Smooth muscle cell (in vitro differentiated cells): ENCODE measurements around the gene B4GALT3. TPM values are rescaled to one million over a fixed set of nuclear protein-coding genes. Genes with fewer than 3 reads are reported as not detected.

Experiments used
- DNase-seq: peaks from one replicate; lab custom pipeline; 2025; ENCODE audit not compliant: unreplicated experiment; lab: John Stamatoyannopoulos, UW
- H2AFZ ChIP-seq: fragments of 200-600 bp; sonication (generic); 2 replicates; pipeline ENCODE4 v1.6.0; 2016; ENCODE audit warnings: antibody characterized with exemption, low read depth, mild to moderate bottlenecking
- H3F3A ChIP-seq: fragments of 200-600 bp; sonication (generic); 2 replicates; pipeline ENCODE4 v1.6.0; 2017; ENCODE audit warnings: antibody characterized with exemption, low read depth
- H3K27ac ChIP-seq: fragments of 200-600 bp; sonication (generic); 2 replicates; pipeline ENCODE4 v1.5.1; 2016; ENCODE audit warnings: low read depth, mild to moderate bottlenecking
- H3K27me3 ChIP-seq: fragments of 200-600 bp; sonication (generic); 2 replicates; pipeline ENCODE4 v1.6.1; 2016; ENCODE audit warnings: low read depth, mild to moderate bottlenecking
- H3K36me3 ChIP-seq: fragments of 200-600 bp; sonication (generic); 2 replicates; pipeline ENCODE4 v1.5.1; 2016; ENCODE audit warnings: low read depth
- H3K4me1 ChIP-seq: fragments of 200-600 bp; sonication (generic); 2 replicates; pipeline ENCODE4 v1.5.1; 2016; ENCODE audit warnings: low read depth
- H3K4me2 ChIP-seq: fragments of 200-600 bp; sonication (generic); 2 replicates; pipeline ENCODE4 v1.6.0; 2016; ENCODE audit warnings: mild to moderate bottlenecking
- H3K4me3 ChIP-seq: fragments of 200-600 bp; sonication (generic); 2 replicates; pipeline ENCODE4 v1.5.1; 2016; ENCODE audit warnings: mild to moderate bottlenecking
- H3K79me2 ChIP-seq: fragments of 200-600 bp; sonication (generic); 2 replicates; pipeline ENCODE4 v1.6.0; 2016; ENCODE audit warnings: low read depth, mild to moderate bottlenecking
- H3K9ac ChIP-seq: fragments of 200-600 bp; sonication (generic); 2 replicates; pipeline ENCODE4 v1.6.0; 2016; ENCODE audit warnings: low read depth
- H3K9me3 ChIP-seq: fragments of 200-600 bp; sonication (generic); replicated peaks from 2 replicates; pipeline ENCODE4 v1.5.1; 2016; ENCODE audit warnings: low read depth
- H4K20me1 ChIP-seq: fragments of 200-600 bp; sonication (generic); 2 replicates; pipeline ENCODE4 v1.6.0; 2016; ENCODE audit warnings: low read depth
- WGBS: methylation state at CpG from one replicate; pipeline ENCODE4 v1.1.7; 2016; ENCODE audit warnings: low lambda C conversion rate; 5-methylcytosine and 5-hydroxymethylcytosine counted together
- polyA plus RNA-seq: library from polyadenylated mRNA; unstranded; fragments of >200 nt; fragmentation: Nextera tagmentation; extraction: Ambion mirVana; gene quantifications from 2 replicates; pipeline ENCODE4 v1.2.1, GENCODE V29; 2016
- total RNA-seq: library from RNA; depleted of rRNA; stranded (reverse); fragments of >200 nt; gene quantifications from 2 replicates; pipeline ENCODE4 v1.2.3, GENCODE V29; 2014
- TF ChIP-seq, protein P1 (sequence below): fragments of 200-600 bp; sonication (generic); IDR thresholded peaks from 2 replicates; pipeline ENCODE4 v1.5.1; 2017; ENCODE audit warnings: borderline replicate concordance, mild to moderate bottlenecking, antibody characterized with exemption; ENCODE audit not compliant: insufficient read depth, poor library complexity, severe bottlenecking

Gene B4GALT3
- total and polyA plus RNA-seq, 2 experiments from 2014 or later: 21.4 to 44.9 TPM

DNA sequence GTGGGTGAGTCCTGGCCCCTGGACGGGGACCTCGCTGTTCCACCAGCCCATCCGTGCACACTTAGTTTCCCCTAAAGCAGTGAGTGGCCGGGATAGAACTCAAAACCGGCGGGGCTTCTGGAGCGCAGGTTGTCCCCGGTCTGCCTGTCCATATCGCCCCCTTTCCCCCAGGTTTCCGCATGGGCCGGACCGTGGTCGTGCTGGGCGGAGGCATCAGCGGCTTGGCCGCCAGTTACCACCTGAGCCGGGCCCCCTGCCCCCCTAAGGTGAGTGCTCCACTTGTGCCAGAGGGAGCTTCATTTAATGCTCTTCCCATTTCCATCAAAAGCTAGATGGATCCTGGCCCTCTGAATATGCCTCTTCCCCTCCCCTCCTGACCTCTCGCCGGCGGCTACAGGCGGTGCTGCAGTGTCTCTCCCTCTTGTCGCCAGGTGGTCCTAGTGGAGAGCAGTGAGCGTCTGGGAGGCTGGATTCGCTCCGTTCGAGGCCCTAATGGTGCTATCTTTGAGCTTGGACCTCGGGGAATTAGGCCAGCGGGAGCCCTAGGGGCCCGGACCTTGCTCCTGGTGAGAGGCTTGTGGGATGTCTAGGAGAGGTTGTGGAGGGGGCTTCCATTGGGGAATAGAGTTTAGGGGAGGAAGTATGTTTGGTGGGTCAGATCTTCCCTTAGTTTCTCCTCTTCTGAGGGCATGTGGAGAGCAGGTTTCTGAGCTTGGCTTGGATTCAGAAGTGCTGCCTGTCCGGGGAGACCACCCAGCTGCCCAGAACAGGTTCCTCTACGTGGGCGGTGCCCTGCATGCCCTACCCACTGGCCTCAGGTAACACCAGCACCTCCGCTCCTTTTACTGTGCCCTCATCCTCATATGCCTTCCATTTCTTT lies 10.4 kb downstream of the B4GALT3 start:
- Histone ChIP-seq H3K4me3 (peak overlapping the region; percentile 58), H3K9ac (peak overlapping the region; percentile 96), H3K4me1 (peaks cover 11% of the 10 kb centered on the region), H3K27ac (peak overlapping the region; percentile 99), H3K9me3 (no peaks in the 10 kb centered on the region), H3F3A (peaks cover 10% of the 10 kb centered on the region), H3K36me3 (no peaks in the 10 kb centered on the region), H3K4me2 (peak overlapping the region; percentile 96), H3K27me3 (no peaks in the 10 kb centered on the region), H4K20me1 (no peaks in the 10 kb centered on the region), H2AFZ (peak overlapping the region; percentile 43), H3K79me2 (no peaks in the 10 kb centered on the region)
- TF ChIP-seq, protein P1, sequence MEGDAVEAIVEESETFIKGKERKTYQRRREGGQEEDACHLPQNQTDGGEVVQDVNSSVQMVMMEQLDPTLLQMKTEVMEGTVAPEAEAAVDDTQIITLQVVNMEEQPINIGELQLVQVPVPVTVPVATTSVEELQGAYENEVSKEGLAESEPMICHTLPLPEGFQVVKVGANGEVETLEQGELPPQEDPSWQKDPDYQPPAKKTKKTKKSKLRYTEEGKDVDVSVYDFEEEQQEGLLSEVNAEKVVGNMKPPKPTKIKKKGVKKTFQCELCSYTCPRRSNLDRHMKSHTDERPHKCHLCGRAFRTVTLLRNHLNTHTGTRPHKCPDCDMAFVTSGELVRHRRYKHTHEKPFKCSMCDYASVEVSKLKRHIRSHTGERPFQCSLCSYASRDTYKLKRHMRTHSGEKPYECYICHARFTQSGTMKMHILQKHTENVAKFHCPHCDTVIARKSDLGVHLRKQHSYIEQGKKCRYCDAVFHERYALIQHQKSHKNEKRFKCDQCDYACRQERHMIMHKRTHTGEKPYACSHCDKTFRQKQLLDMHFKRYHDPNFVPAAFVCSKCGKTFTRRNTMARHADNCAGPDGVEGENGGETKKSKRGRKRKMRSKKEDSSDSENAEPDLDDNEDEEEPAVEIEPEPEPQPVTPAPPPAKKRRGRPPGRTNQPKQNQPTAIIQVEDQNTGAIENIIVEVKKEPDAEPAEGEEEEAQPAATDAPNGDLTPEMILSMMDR: no peak
- DNase-seq: no peak
- 11% methylated on average over 33 of the region's 33 CpGs for WGBS

DNA sequence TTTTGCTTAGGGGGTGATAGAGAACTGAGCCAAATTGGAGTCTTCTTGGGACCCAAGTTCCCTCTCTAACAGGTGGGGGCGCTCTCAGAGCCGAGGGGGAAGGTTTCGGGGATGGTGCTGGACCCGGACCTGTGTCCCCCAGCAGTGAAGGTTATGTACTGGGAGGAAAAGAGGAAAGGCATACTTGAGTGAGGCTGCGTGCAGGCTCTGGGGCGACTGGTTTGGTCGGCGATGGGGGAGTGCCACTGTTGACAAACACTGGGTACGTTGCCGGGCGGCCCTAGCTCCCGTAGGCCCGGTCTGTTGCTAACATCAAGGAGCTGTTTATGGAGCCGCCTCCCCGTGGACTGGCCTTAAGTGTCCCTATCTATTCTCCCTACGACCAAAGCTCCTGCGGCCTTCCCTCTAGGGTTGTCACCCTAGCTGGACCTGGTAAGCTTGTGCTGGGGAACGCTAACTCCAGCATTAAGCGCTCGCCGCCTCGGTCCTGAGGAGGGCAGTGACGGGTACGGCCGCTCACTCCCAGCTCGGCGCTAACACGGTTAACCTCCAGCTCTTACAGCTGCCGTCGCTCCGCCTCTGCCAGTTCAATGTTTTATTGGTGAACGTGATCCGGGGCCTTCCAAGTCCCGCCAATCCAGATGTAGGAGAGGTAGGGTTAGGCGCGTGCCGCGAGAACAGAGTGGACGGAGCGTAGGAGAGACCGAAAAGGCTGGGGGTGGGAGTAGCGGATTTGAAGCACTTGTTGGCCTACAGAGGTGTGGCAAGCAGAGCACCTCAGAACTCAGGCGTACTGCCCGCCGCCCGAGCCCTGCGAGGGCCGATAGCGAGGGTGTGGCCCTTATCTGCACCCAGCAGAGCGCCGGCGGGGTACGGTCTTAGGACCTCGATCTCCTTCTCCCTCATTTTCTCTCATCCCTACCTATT lies 11.3 kb downstream of the B4GALT3 start, which contains the start of gene PPOX:
TSS of gene PPOX (plus strand) at position 685 of the 927 bp plus-strand sequence. CDS start 422 bp downstream, outside the sequence.
- no peaks in the 10 kb centered on the region for H3K79me2 ChIP-seq
- DNase-seq: peak; percentile 78
- no peaks in the 10 kb centered on the region for H3K36me3 ChIP-seq
- peak within 1 kb of the TSS; percentile 99 for H3K27ac ChIP-seq
- H4K20me1 ChIP-seq: no peaks in the 10 kb centered on the region
- H3K27me3 ChIP-seq: no peaks in the 10 kb centered on the region
- under 1% methylated on average over 53 of the region's 54 CpGs for WGBS
- H3K9me3 ChIP-seq: no peaks in the 10 kb centered on the region
- H3K4me2 ChIP-seq: peak within 1 kb of the TSS; percentile 96
- peak within 1 kb of the TSS; percentile 43 for H2AFZ ChIP-seq
- H3K4me3 ChIP-seq: peak within 1 kb of the TSS; percentile 58
- peak within 1 kb of the TSS; percentile 96 for H3K9ac ChIP-seq
- H3F3A ChIP-seq: peaks cover 10% of the 10 kb centered on the region
- TF ChIP-seq, protein P1: peak; percentile 36
- peaks cover 11% of the 10 kb centered on the region for H3K4me1 ChIP-seq

DNA sequence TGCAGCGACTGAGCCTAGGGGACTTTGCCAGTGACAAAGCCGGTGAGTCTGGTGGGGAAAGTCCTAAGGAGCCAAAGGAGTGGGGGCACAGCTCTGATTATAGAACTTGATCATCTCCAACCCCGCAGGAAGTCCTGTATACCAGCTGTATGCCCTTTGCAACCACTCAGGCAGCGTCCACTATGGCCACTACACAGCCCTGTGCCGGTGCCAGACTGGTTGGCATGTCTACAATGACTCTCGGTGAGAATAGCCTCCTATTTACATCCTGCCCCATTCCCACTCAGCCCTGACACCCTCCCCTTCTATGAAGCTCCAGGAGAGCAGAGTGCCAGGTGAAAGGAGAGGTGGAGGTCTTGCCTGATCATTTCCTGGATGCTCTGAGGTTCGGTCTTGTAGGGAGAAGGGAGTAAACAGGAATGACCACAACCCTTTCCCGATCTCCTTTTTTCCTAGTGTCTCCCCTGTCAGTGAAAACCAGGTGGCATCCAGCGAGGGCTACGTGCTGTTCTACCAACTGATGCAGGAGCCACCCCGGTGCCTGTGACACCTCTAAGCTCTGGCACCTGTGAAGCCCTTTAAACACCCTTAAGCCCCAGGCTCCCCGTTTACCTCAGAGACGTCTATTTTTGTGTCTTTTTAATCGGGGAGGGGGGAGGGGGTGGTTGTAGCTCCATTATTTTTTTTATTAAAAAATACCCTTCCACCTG lies 12.3 kb downstream of the B4GALT3 start:
- TF ChIP-seq, protein P1: no peak
- H2AFZ ChIP-seq: no peak overlapping the region
- 79% methylated on average over 14 of the region's 14 CpGs for WGBS
- H3K27me3 ChIP-seq: no peaks in the 10 kb centered on the region
- DNase-seq: no peak
- H3K9me3 ChIP-seq: no peaks in the 10 kb centered on the region
- peaks cover 10% of the 10 kb centered on the region for H3F3A ChIP-seq
- no peaks in the 10 kb centered on the region for H3K36me3 ChIP-seq
- peaks cover 13% of the 10 kb centered on the region for H3K4me1 ChIP-seq
- H3K79me2 ChIP-seq: no peaks in the 10 kb centered on the region
- H3K4me3 ChIP-seq: peak overlapping the region; percentile 58
- peak overlapping the region; percentile 99 for H3K27ac ChIP-seq
- H3K4me2 ChIP-seq: peak overlapping the region; percentile 96
- peak overlapping the region; percentile 96 for H3K9ac ChIP-seq
- no peaks in the 10 kb centered on the region for H4K20me1 ChIP-seq
